Posterior cingulate gyrus (tissue), 11 donors: ENCODE data around the gene COMMD7.

Source experiments
- DNase-seq, 10 donors: peaks; one replicate each; pipeline versions ENCODE4 v3.0.0 to v3.0.0-alpha.2; 2020 to 2021; ENCODE audit warnings: mixed read lengths in 3 of 10
- intact Hi-C: fragments of 100-400 bp; cut with DNase I; formaldehyde crosslinking; loops from one replicate; pipeline ENCODE4 v1.15.1; 2023

The COMMD7 gene

GRCh38 chr20:32660661-32661060, 82.6 kb downstream of the COMMD7 start:
- DNase-seq: no peak
- intact Hi-C loops: no loop called here

GRCh38 chr20:32656827-32657226, 86.4 kb downstream of the COMMD7 start:
- intact Hi-C loops: loop anchor here (10.0 kb wide), 1 partner anchor 832 kb away; no protein-coding TSS in a partner anchor
- no peak for DNase-seq

- intact Hi-C loops: loop anchor here (10.0 kb wide), 1 partner anchor 831 kb away; no protein-coding TSS in a partner anchor
- DNase-seq: peak in 1 of 10 donors; percentile 30
These were observed 87.3 kb downstream of the COMMD7 start for GRCh38 chr20:32655903-32656512.

GRCh38 chr20:32652739-32653526, 90.3 kb downstream of the COMMD7 start:
- DNase-seq: peak; percentile 73 to 98 (median 90)
- intact Hi-C loops: loop anchor here (1.0 to 10.0 kb wide), 3 partner anchors 71 to 828 kb away; no protein-coding TSS in a partner anchor
